ENCODE results near the gene KCNN4.

GRCh38 chr19:43751466-43752220 is 29.1 kb downstream of the KCNN4 start:
- no peak for TF ChIP-seq CTCF (IDR thresholded peaks at IDR 0.05; ENCODE audit: low read depth, low read length)
- TF ChIP-seq EZH2phosphoT487 (IDR thresholded peaks at IDR 0.05; ENCODE audit: low read depth) = no peak
